ENCODE results near the gene SSBP3. TPM values are rescaled to one million over a fixed set of nuclear protein-coding genes. Genes with fewer than 3 reads are reported as not detected.

SSBP3 gene
- total RNA-seq, 2 donors from 2014 or later, result 63.8 to 76.5 TPM

- no peaks in the 10 kb centered on the region for H3K36me3 ChIP-seq
- H3K4me3 ChIP-seq, result no peak overlapping the region
- H3K9me3 ChIP-seq, result no peaks in the 10 kb centered on the region
- no peaks in the 10 kb centered on the region for H3K27me3 ChIP-seq
- H3K27ac ChIP-seq, result no peak overlapping the region
- no peak for DNase-seq
- H3K4me1 ChIP-seq, result peaks cover 30% of the 10 kb centered on the region
- intact Hi-C loops (cut with DNase I), result no loop called here
- no peak for TF ChIP-seq CTCF (IDR thresholded peaks at IDR 0.05)
- peak overlapping the region in 1 of 2 donors; percentile 18 for H3K9ac ChIP-seq (ENCODE audit: low read depth in 2 of 2, low read length in 2 of 2)
Measured at GRCh38 chr1:54282101-54282847, 123.9 kb downstream of the SSBP3 start.

- H3K27ac ChIP-seq, result no peak overlapping the region
- H3K9ac ChIP-seq (ENCODE audit: low read depth in 2 of 2, low read length in 2 of 2), result no peak overlapping the region
- no peak for DNase-seq
- H3K9me3 ChIP-seq, result no peaks in the 10 kb centered on the region
- H3K27me3 ChIP-seq, result no peaks in the 10 kb centered on the region
- no peak overlapping the region for H3K4me3 ChIP-seq
- H3K4me1 ChIP-seq, result peaks cover 25% of the 10 kb centered on the region
- H3K36me3 ChIP-seq, result no peaks in the 10 kb centered on the region
- intact Hi-C loops (cut with DNase I), result no loop called here
- TF ChIP-seq CTCF (IDR thresholded peaks at IDR 0.05), result no peak
Measured at GRCh38 chr1:54280651-54281050, 125.5 kb downstream of the SSBP3 start.

GRCh38 chr1:54279457-54279856, 126.7 kb downstream of the SSBP3 start:
- Histone ChIP-seq H3K27me3 (no peaks in the 10 kb centered on the region), H3K27ac (peak overlapping the region; percentile 83), H3K4me3 (no peak overlapping the region), H3K4me1 (peaks cover 25% of the 10 kb centered on the region), H3K9ac (ENCODE audit: low read depth in 2 of 2, low read length in 2 of 2) (no peak overlapping the region), H3K9me3 (no peaks in the 10 kb centered on the region), H3K36me3 (no peaks in the 10 kb centered on the region)
- intact Hi-C loops (cut with DNase I), result no loop called here
- DNase-seq, result no peak
- no peak for TF ChIP-seq CTCF (IDR thresholded peaks at IDR 0.05)

GRCh38 chr1:54278941-54279422, 127.2 kb downstream of the SSBP3 start:
- peak overlapping the region; percentile 83 for H3K27ac ChIP-seq

More at GRCh38 chr1:54278941-54279422, 127.2 kb downstream of the SSBP3 start:
- no peaks in the 10 kb centered on the region for H3K36me3 ChIP-seq
- no peak for TF ChIP-seq CTCF (IDR thresholded peaks at IDR 0.05)
- no peak overlapping the region for H3K4me3 ChIP-seq
- no peaks in the 10 kb centered on the region for H3K9me3 ChIP-seq
- H3K9ac ChIP-seq (ENCODE audit: low read depth in 2 of 2, low read length in 2 of 2), result peak overlapping the region in 1 of 2 donors; percentile 57
- DNase-seq, result no peak
- H3K4me1 ChIP-seq, result peaks cover 25% of the 10 kb centered on the region
- no peaks in the 10 kb centered on the region for H3K27me3 ChIP-seq
- intact Hi-C loops (cut with DNase I), result no loop called here
